Lower leg skin (tissue), 4 donors: Measurements from ENCODE around the gene BNIP5. TPM values are rescaled to one million over a fixed set of nuclear protein-coding genes. Genes with fewer than 3 reads are reported as not detected.

Experiments
- DNase-seq, 2 donors: peaks; one replicate each; pipeline ENCODE4 v3.0.0-alpha.2; 2019; ENCODE audit warnings: low spot score in 2 of 2
- H3K4me3 ChIP-seq: fragments of 200-600 bp; sonication (generic); 2 replicates; pipeline ENCODE4 v1.5.1; 2017; ENCODE audit warnings: mild to moderate bottlenecking, low read depth; ENCODE audit not compliant: poor library complexity, severe bottlenecking
- POLR2A ChIP-seq, 2 donors: fragments of 450-650 bp; IDR thresholded peaks; one replicate each; pipeline ENCODE4 v1.6.1; 2016 to 2017; ENCODE audit warnings: antibody characterized with exemption in 2 of 2, mild to moderate bottlenecking in 1 of 2, moderate library complexity in 1 of 2
- WGBS, 2 donors: methylation state at CpG; one replicate each; pipeline ENCODE4 v1.1.5; 2018; 5-methylcytosine and 5-hydroxymethylcytosine counted together
- intact Hi-C: fragments of 100-400 bp; cut with DNase I; formaldehyde crosslinking; loops from one replicate; pipeline ENCODE4 v1.15.0; 2023; ENCODE audit warnings: low total_unique reads
- total RNA-seq, 4 donors: library from RNA; depleted of rRNA; stranded (reverse); fragments of >200 nt; gene quantifications; one replicate each; pipeline ENCODE4 v1.1.0, GENCODE V29; 2016
- TF ChIP-seq, protein P1 (sequence below), 3 donors: fragments of 450-650 bp; IDR thresholded peaks; one replicate each; pipeline ENCODE4 v1.5.1; 2016; ENCODE audit warnings: antibody characterized with exemption in 3 of 3, mild to moderate bottlenecking in 3 of 3, moderate library complexity in 2 of 3

Gene BNIP5
- total RNA-seq, 4 donors from 2014 or later: not detected

DNA sequence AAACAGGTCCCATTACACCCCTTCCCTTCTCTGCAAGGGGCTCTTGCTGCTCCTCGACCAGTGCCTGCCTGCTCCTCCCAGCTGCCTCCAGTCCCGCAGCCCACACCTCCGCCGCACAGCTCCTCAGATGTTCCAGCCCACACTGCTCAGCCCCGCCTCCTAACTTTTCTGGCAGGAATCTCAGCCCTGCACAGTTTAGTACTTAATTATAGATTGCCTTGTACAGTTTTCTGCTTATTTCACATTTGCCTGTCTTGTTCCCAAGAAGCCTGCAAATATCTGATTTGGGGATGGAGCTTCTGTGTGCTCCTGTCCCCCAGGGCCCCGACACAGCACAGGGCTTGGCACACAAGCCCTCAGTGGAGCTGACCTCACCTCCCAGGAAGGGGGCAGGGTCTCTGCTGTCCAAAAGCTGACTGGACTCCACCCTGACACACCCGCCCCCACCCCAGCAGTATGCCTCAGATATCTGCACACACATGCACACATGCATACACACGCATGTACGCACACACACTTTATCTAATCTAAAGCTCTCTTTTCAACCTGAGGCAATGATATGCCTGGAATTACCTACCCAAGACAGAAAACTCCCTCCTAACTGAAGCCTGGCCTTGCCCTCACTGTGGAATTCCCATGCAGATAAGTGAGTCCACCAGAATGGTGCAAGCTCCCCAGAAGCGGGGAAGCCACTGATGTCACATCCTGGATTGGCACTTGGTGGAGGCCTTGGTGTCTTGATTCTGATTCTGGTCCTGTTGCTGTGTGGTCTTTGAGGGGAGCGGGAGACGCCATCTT, 68.0 kb downstream of the BNIP5 start:
- WGBS, 2 donors: 45 to 50% methylated on average over 12 of the region's 12 CpGs
- intact Hi-C loops: no loop called here
- H3K4me3 ChIP-seq: no peak overlapping the region
- TF ChIP-seq POLR2A (IDR thresholded peaks at IDR 0.05): no peak
- no peak for DNase-seq

DNA sequence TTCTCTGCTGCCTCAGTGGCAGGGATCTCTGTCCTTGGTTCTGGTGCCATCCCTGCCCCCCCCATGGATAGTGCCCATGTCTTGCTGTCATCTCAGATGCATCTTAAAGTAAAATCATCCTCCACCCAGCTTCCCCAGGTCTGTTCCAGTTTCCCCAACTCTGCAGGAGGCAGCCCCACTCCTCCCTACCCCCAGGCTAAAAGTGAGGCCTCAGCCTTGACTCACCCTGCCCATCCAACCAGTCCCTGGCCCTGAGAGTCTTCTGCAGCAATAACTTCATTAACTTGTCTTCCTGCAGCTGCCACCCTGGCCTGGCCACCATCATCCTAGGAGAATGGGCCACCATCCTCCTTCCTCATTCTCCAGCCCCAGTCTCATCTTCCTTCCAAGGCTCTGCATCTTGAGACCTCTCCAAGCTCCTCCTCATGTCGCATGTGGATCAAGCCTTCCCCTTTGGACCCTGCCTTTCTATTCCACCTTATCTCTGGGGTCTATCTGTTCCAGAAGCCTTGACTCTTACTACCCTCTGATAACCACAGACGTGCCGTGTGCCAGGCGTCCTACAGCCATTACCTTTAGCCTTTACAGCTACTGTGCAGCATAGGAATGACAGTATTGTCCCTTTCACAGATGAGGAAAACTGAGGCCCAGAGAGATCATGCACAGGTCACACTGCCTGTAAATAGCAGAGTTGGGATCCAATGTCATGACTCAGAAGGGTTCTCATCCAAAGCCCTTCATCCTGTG, 68.8 kb downstream of the BNIP5 start:
- TF ChIP-seq, protein P1, sequence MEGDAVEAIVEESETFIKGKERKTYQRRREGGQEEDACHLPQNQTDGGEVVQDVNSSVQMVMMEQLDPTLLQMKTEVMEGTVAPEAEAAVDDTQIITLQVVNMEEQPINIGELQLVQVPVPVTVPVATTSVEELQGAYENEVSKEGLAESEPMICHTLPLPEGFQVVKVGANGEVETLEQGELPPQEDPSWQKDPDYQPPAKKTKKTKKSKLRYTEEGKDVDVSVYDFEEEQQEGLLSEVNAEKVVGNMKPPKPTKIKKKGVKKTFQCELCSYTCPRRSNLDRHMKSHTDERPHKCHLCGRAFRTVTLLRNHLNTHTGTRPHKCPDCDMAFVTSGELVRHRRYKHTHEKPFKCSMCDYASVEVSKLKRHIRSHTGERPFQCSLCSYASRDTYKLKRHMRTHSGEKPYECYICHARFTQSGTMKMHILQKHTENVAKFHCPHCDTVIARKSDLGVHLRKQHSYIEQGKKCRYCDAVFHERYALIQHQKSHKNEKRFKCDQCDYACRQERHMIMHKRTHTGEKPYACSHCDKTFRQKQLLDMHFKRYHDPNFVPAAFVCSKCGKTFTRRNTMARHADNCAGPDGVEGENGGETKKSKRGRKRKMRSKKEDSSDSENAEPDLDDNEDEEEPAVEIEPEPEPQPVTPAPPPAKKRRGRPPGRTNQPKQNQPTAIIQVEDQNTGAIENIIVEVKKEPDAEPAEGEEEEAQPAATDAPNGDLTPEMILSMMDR (IDR thresholded peaks at IDR 0.05): no peak
- no peak for TF ChIP-seq POLR2A (IDR thresholded peaks at IDR 0.05)
- H3K4me3 ChIP-seq: no peak overlapping the region
- 63 to 87% methylated on average over 4 of the region's 4 CpGs for WGBS, 2 donors
- intact Hi-C loops: no loop called here
- DNase-seq: no peak

DNA sequence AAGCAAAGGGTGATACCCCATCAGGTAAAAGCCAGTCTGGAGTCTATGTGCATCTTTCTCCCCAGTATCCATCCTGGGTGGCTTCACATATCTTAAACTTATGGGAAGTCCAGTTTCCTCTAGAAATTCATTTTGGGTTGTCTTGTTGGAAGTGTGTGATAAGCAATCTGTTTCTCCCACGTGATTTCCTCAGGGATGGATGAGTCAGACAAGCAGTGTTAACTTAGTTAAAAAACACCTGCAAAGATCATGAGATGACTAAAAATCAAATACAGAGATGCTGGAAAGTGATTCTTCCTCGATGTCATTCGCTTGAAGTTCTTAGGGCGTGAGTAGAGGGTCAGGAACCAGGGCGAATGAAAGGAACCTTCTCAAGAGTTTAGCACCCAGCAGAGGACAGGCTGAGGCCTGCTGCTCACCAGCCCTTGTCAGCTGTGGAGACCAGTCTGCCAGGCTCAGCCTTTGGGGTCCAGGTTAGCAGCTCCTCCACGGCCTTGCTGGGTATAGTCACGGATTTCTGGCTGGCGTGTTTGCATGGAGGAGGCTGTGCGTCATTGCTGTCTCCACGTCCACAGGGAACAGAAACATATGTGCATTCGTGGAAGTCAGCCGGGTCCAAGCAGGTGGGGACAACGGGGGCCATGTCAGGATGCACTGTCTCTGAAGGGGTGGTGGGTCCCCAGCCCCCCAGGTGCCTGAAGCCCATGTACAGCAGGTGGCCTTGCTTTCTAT, 69.6 kb downstream of the BNIP5 start:
- no peak for DNase-seq
- intact Hi-C loops: no loop called here
- TF ChIP-seq, protein P1 (IDR thresholded peaks at IDR 0.05): no peak
- TF ChIP-seq POLR2A (IDR thresholded peaks at IDR 0.05): no peak
- WGBS, 2 donors: 65 to 66% methylated on average over 13 of the region's 13 CpGs
- no peak overlapping the region for H3K4me3 ChIP-seq

Other genes with a start within 250 kb of the BNIP5 start
- 100 to 1,000 TPM in 3 of 4 donors, 10 to 100 TPM in 1; 94.4 to 125 (median 116) TPM for gene MAPK13, start 206.4 kb downstream of the BNIP5 start, total RNA-seq
- gene BRPF3, start 140.1 kb downstream of the BNIP5 start, total RNA-seq: 10 to 100 TPM; 13.2 to 21.9 (median 17.6) TPM
- gene PNPLA1, start 66.8 kb downstream of the BNIP5 start, total RNA-seq: 10 to 100 TPM; 26.7 to 54.2 (median 30.0) TPM
- 10 to 100 TPM; 14.3 to 30.0 (median 15.0) TPM for gene ETV7, start 50.8 kb upstream of the BNIP5 start, total RNA-seq
- not detected for gene PXT1, start 106.0 kb upstream of the BNIP5 start, total RNA-seq
- 10 to 100 TPM; 48.5 to 84.1 (median 56.8) TPM for gene KCTD20, start 106.1 kb upstream of the BNIP5 start, total RNA-seq
- 10 to 100 TPM; 27.1 to 37.4 (median 30.6) TPM for gene STK38, start 210.6 kb upstream of the BNIP5 start, total RNA-seq